Forelimb muscle (tissue), 1 donor: ENCODE results near the gene MAEA. TPM values are rescaled to one million over a fixed set of nuclear protein-coding genes. Genes with fewer than 3 reads are reported as not detected.

ENCODE experiments used
- DNase-seq: peaks from one replicate; pipeline ENCODE4 v3.0.0-alpha.2; 2013; ENCODE audit warnings: low read depth
- polyA plus RNA-seq: library from polyadenylated mRNA; unstranded; fragments of 120-200 nt; gene quantifications from one replicate; pipeline ENCODE4 v1.2.1, GENCODE V29; 2013; ENCODE audit not compliant: insufficient read length

Gene MAEA
- polyA plus RNA-seq, 1 donor = 39.5 TPM

GRCh38 chr4:1299301-1299860, 9.7 kb downstream of the MAEA start:
- no peak for DNase-seq

- peak; percentile 16 for DNase-seq
Observed at GRCh38 chr4:1300466-1301455, 11.1 kb downstream of the MAEA start.

GRCh38 chr4:1302159-1302558, 12.5 kb downstream of the MAEA start:
- no peak for DNase-seq

- DNase-seq = no peak
Observed at GRCh38 chr4:1305261-1305711, 15.6 kb downstream of the MAEA start.

- DNase-seq = no peak
Observed at GRCh38 chr4:1305781-1306455, 16.2 kb downstream of the MAEA start.

GRCh38 chr4:1307951-1308735, 18.5 kb downstream of the MAEA start:
- no peak for DNase-seq

- peak; percentile 75 for DNase-seq
Observed at GRCh38 chr4:1309261-1310010, 19.7 kb downstream of the MAEA start.

GRCh38 chr4:1310031-1310795, 20.5 kb downstream of the MAEA start:
- no peak for DNase-seq

- no peak for DNase-seq
Observed at GRCh38 chr4:1310796-1311631, 21.3 kb downstream of the MAEA start.

- no peak for DNase-seq
Observed at GRCh38 chr4:1312821-1313640, 23.3 kb downstream of the MAEA start.

GRCh38 chr4:1315306-1315705, 25.6 kb downstream of the MAEA start:
- no peak for DNase-seq

GRCh38 chr4:1315836-1316536, 26.3 kb downstream of the MAEA start:
- no peak for DNase-seq

- DNase-seq = no peak
Observed at GRCh38 chr4:1316537-1317168, 27.0 kb downstream of the MAEA start.

GRCh38 chr4:1317177-1318045, 27.7 kb downstream of the MAEA start:
- DNase-seq = no peak

GRCh38 chr4:1318046-1318375, 28.3 kb downstream of the MAEA start:
- no peak for DNase-seq

- DNase-seq = no peak
Observed at GRCh38 chr4:1318488-1319213, 29.0 kb downstream of the MAEA start.
